ENCODE results near the gene NCOA6. TPM values are rescaled to one million over a fixed set of nuclear protein-coding genes. Genes with fewer than 3 reads are reported as not detected.
"Not testable (repeated sequence)": the region's sequence is repeated elsewhere in the genome, so short reads cannot be mapped to it uniquely, and the experiment has no call there.

NCOA6 gene
- total and polyA plus RNA-seq, 5 donors from 2014 or later, result 1.7 to 31.5 (median 3.9) TPM

- Histone ChIP-seq H3K27ac (ENCODE audit: insufficient read depth, low read length, poor library complexity, severe bottlenecking) (no peak overlapping the region), H3K27me3 (ENCODE audit: control insufficient read depth, insufficient read depth, low read length) (no peaks in the 10 kb centered on the region), H3K9me3 (ENCODE audit: control insufficient read depth in 2 of 2, low read length in 2 of 2) (no peaks in the 10 kb centered on the region), H3K4me3 (ENCODE audit: low read depth, low read length) (no peak overlapping the region), H3K36me3 (ENCODE audit: control insufficient read depth, insufficient read depth, low read length) (peaks cover 11% of the 10 kb centered on the region), H3K4me1 (ENCODE audit: control insufficient read depth, insufficient read depth, low read length, poor library complexity, severe bottlenecking) (no peaks in the 10 kb centered on the region)
- H3K27ac Mint-ChIP-seq, result no peak overlapping the region
- ATAC-seq (ENCODE audit: low read depth in 2 of 2) (no peak), DNase-seq (no peak)
- H3K4me3 Mint-ChIP-seq, result no peak overlapping the region
- H3K36me3 Mint-ChIP-seq, result peaks cover 37% of the 10 kb centered on the region
- H3K27me3 Mint-ChIP-seq, result no peaks in the 10 kb centered on the region
- peaks cover 0 to 4% (median 0%) of the 10 kb centered on the region in 4 donors for H3K4me1 Mint-ChIP-seq
- H3K9me3 Mint-ChIP-seq, result no peaks in the 10 kb centered on the region
Observed at GRCh38 chr20:34736106-34736735, 89.2 kb downstream of the NCOA6 start.

- no peak overlapping the region for H3K4me3 Mint-ChIP-seq
- peaks cover 31% of the 10 kb centered on the region for H3K36me3 Mint-ChIP-seq
- Histone ChIP-seq H3K4me1 (ENCODE audit: control insufficient read depth, insufficient read depth, low read length, poor library complexity, severe bottlenecking) (no peaks in the 10 kb centered on the region), H3K4me3 (ENCODE audit: low read depth, low read length) (no peak overlapping the region), H3K27me3 (ENCODE audit: control insufficient read depth, insufficient read depth, low read length) (no peaks in the 10 kb centered on the region), H3K36me3 (ENCODE audit: control insufficient read depth, insufficient read depth, low read length) (peaks cover 12% of the 10 kb centered on the region), H3K9me3 (ENCODE audit: control insufficient read depth in 2 of 2, low read length in 2 of 2) (no peaks in the 10 kb centered on the region), H3K27ac (ENCODE audit: insufficient read depth, low read length, poor library complexity, severe bottlenecking) (no peak overlapping the region)
- no peaks in the 10 kb centered on the region for H3K9me3 Mint-ChIP-seq
- ATAC-seq (ENCODE audit: low read depth in 2 of 2), result no peak
- H3K27me3 Mint-ChIP-seq, result no peaks in the 10 kb centered on the region
- no peaks in the 10 kb centered on the region for H3K4me1 Mint-ChIP-seq
- DNase-seq, result no peak
- peak overlapping the region in 2 of 3 donors; percentile 20 to 23 for H3K27ac Mint-ChIP-seq
Observed at GRCh38 chr20:34732523-34732922, 92.9 kb downstream of the NCOA6 start.

- Mint-ChIP-seq H3K36me3 (peaks cover 40% of the 10 kb centered on the region), H3K9me3 (no peaks in the 10 kb centered on the region), H3K4me1 (no peaks in the 10 kb centered on the region), H3K27me3 (no peaks in the 10 kb centered on the region), H3K4me3 (no peak overlapping the region), H3K27ac (no peak overlapping the region)
- Histone ChIP-seq H3K4me1 (ENCODE audit: control insufficient read depth, insufficient read depth, low read length, poor library complexity, severe bottlenecking) (no peaks in the 10 kb centered on the region), H3K36me3 (ENCODE audit: control insufficient read depth, insufficient read depth, low read length) (peaks cover 35% of the 10 kb centered on the region), H3K27me3 (ENCODE audit: control insufficient read depth, insufficient read depth, low read length) (no peaks in the 10 kb centered on the region), H3K4me3 (ENCODE audit: low read depth, low read length) (no peak overlapping the region), H3K27ac (ENCODE audit: insufficient read depth, low read length, poor library complexity, severe bottlenecking) (no peak overlapping the region), H3K9me3 (ENCODE audit: control insufficient read depth in 2 of 2, low read length in 2 of 2) (no peaks in the 10 kb centered on the region)
- no peak for DNase-seq
- ATAC-seq (ENCODE audit: low read depth in 2 of 2), result no peak
Observed at GRCh38 chr20:34729416-34729815, 96.0 kb downstream of the NCOA6 start.

- Histone ChIP-seq H3K4me1 (ENCODE audit: control insufficient read depth, insufficient read depth, low read length, poor library complexity, severe bottlenecking) (no peaks in the 10 kb centered on the region), H3K4me3 (ENCODE audit: low read depth, low read length) (no peak overlapping the region), H3K36me3 (ENCODE audit: control insufficient read depth, insufficient read depth, low read length) (peaks cover 57% of the 10 kb centered on the region), H3K27ac (ENCODE audit: insufficient read depth, low read length, poor library complexity, severe bottlenecking) (no peak overlapping the region), H3K27me3 (ENCODE audit: control insufficient read depth, insufficient read depth, low read length) (no peaks in the 10 kb centered on the region), H3K9me3 (ENCODE audit: control insufficient read depth in 2 of 2, low read length in 2 of 2) (no peaks in the 10 kb centered on the region)
- Mint-ChIP-seq H3K4me1 (peaks cover 0 to 14% (median 0%) of the 10 kb centered on the region in 4 donors), H3K4me3 (no peak overlapping the region), H3K27me3 (peaks cover 4% of the 10 kb centered on the region), H3K36me3 (peaks cover 27% of the 10 kb centered on the region), H3K9me3 (no peaks in the 10 kb centered on the region), H3K27ac (no peak overlapping the region)
- DNase-seq (no peak), ATAC-seq (ENCODE audit: low read depth in 2 of 2) (no peak)
Observed at GRCh38 chr20:34724172-34724571, 101.3 kb downstream of the NCOA6 start.

- H3K27me3 ChIP-seq (ENCODE audit: control insufficient read depth, insufficient read depth, low read length); H3K4me3 ChIP-seq (ENCODE audit: low read depth, low read length); H3K4me3 Mint-ChIP-seq; H3K27ac Mint-ChIP-seq; H3K4me1 ChIP-seq (ENCODE audit: control insufficient read depth, insufficient read depth, low read length, poor library complexity, severe bottlenecking); H3K9me3 ChIP-seq (ENCODE audit: control insufficient read depth in 2 of 2, low read length in 2 of 2); H3K9me3 Mint-ChIP-seq; ATAC-seq (ENCODE audit: low read depth in 2 of 2); H3K27me3 Mint-ChIP-seq; DNase-seq; H3K27ac ChIP-seq (ENCODE audit: insufficient read depth, low read length, poor library complexity, severe bottlenecking): not testable (repeated sequence)
- Mint-ChIP-seq H3K4me1 (peaks cover 0 to 19% (median 3%) of the 10 kb centered on the region in 4 donors), H3K36me3 (peaks cover 27% of the 10 kb centered on the region)
- H3K36me3 ChIP-seq (ENCODE audit: control insufficient read depth, insufficient read depth, low read length), result peaks cover 56% of the 10 kb centered on the region
Observed at GRCh38 chr20:34722560-34722959, 102.9 kb downstream of the NCOA6 start.

GRCh38 chr20:34720266-34720665, 105.2 kb downstream of the NCOA6 start:
- Histone ChIP-seq H3K4me1 (ENCODE audit: control insufficient read depth, insufficient read depth, low read length, poor library complexity, severe bottlenecking) (no peaks in the 10 kb centered on the region), H3K9me3 (ENCODE audit: control insufficient read depth in 2 of 2, low read length in 2 of 2) (no peaks in the 10 kb centered on the region), H3K36me3 (ENCODE audit: control insufficient read depth, insufficient read depth, low read length) (peaks cover 33% of the 10 kb centered on the region), H3K27ac (ENCODE audit: insufficient read depth, low read length, poor library complexity, severe bottlenecking) (no peak overlapping the region), H3K27me3 (ENCODE audit: control insufficient read depth, insufficient read depth, low read length) (no peaks in the 10 kb centered on the region), H3K4me3 (ENCODE audit: low read depth, low read length) (no peak overlapping the region)
- DNase-seq (no peak), ATAC-seq (ENCODE audit: low read depth in 2 of 2) (no peak)
- peaks cover 0 to 19% (median 3%) of the 10 kb centered on the region in 4 donors for H3K4me1 Mint-ChIP-seq
- peaks cover 4% of the 10 kb centered on the region for H3K27me3 Mint-ChIP-seq
- peaks cover 11% of the 10 kb centered on the region for H3K36me3 Mint-ChIP-seq
- no peaks in the 10 kb centered on the region for H3K9me3 Mint-ChIP-seq
- no peak overlapping the region for H3K27ac Mint-ChIP-seq
- H3K4me3 Mint-ChIP-seq, result no peak overlapping the region

GRCh38 chr20:34719242-34720017, 106.0 kb downstream of the NCOA6 start:
- DNase-seq; H3K27ac ChIP-seq (ENCODE audit: insufficient read depth, low read length, poor library complexity, severe bottlenecking); H3K4me3 ChIP-seq (ENCODE audit: low read depth, low read length); H3K4me3 Mint-ChIP-seq; H3K27me3 ChIP-seq (ENCODE audit: control insufficient read depth, insufficient read depth, low read length); H3K9me3 ChIP-seq (ENCODE audit: control insufficient read depth in 2 of 2, low read length in 2 of 2); H3K27me3 Mint-ChIP-seq; ATAC-seq (ENCODE audit: low read depth in 2 of 2); H3K4me1 ChIP-seq (ENCODE audit: control insufficient read depth, insufficient read depth, low read length, poor library complexity, severe bottlenecking); H3K9me3 Mint-ChIP-seq; H3K27ac Mint-ChIP-seq: not testable (repeated sequence)
- Mint-ChIP-seq H3K4me1 (peaks cover 0 to 19% (median 3%) of the 10 kb centered on the region in 4 donors), H3K36me3 (peaks cover 11% of the 10 kb centered on the region)
- H3K36me3 ChIP-seq (ENCODE audit: control insufficient read depth, insufficient read depth, low read length), result peaks cover 26% of the 10 kb centered on the region
